GM19025 (cell line): ENCODE results near the gene TBC1D2B.

Experiments
- ATAC-seq: cut with Tn5 transposase; IDR thresholded peaks from one replicate; pipeline ENCODE4 v1.9.1; 2021; ENCODE audit warnings: mild to moderate bottlenecking, low read depth, moderate library complexity; ENCODE audit not compliant: unreplicated experiment

The TBC1D2B gene

GRCh38 chr15:78057803-78058202 lies 19.7 kb downstream of the TBC1D2B start:
- ATAC-seq = no peak

- no peak for ATAC-seq
Measured at GRCh38 chr15:78056714-78057269, 20.7 kb downstream of the TBC1D2B start.

- no peak for ATAC-seq
Measured at GRCh38 chr15:78055919-78056713, 21.4 kb downstream of the TBC1D2B start.

- no peak for ATAC-seq
Measured at GRCh38 chr15:78054966-78055365, 22.5 kb downstream of the TBC1D2B start.

- no peak for ATAC-seq
Measured at GRCh38 chr15:78054518-78054917, 23.0 kb downstream of the TBC1D2B start.

GRCh38 chr15:78052545-78052944 lies 25.0 kb downstream of the TBC1D2B start:
- ATAC-seq = no peak

- ATAC-seq = no peak
Measured at GRCh38 chr15:78052001-78052401, 25.5 kb downstream of the TBC1D2B start.

GRCh38 chr15:78051596-78051995 lies 25.9 kb downstream of the TBC1D2B start:
- no peak for ATAC-seq

- no peak for ATAC-seq
Measured at GRCh38 chr15:78050826-78051225, 26.7 kb downstream of the TBC1D2B start.

- no peak for ATAC-seq
Measured at GRCh38 chr15:78050441-78050809, 27.1 kb downstream of the TBC1D2B start.

- peak; percentile 76 for ATAC-seq
Measured at GRCh38 chr15:78049691-78050440, 27.6 kb downstream of the TBC1D2B start.

- ATAC-seq = no peak
Measured at GRCh38 chr15:78048628-78048920, 28.9 kb downstream of the TBC1D2B start.

- no peak for ATAC-seq
Measured at GRCh38 chr15:78047761-78048627, 29.5 kb downstream of the TBC1D2B start.

- no peak for ATAC-seq
Measured at GRCh38 chr15:78046796-78047341, 30.6 kb downstream of the TBC1D2B start.

- no peak for ATAC-seq
Measured at GRCh38 chr15:78045189-78045588, 32.3 kb downstream of the TBC1D2B start.

- no peak for ATAC-seq
Measured at GRCh38 chr15:78044407-78045155, 32.9 kb downstream of the TBC1D2B start.

- ATAC-seq = no peak
Measured at GRCh38 chr15:78041946-78042345, 35.6 kb downstream of the TBC1D2B start.

- ATAC-seq = no peak
Measured at GRCh38 chr15:78040653-78041244, 36.8 kb downstream of the TBC1D2B start.

- no peak for ATAC-seq
Measured at GRCh38 chr15:78038585-78039247, 38.8 kb downstream of the TBC1D2B start.
